Panc1 (cell line): ENCODE measurements around the gene C1QTNF2. TPM values are rescaled to one million over a fixed set of nuclear protein-coding genes. Genes with fewer than 3 reads are reported as not detected.

ENCODE experiments used
- ATAC-seq: fragments of 200-7000 bp; cut with Tn5 transposase; 2 replicates; pipeline ENCODE4 v1.9.1; 2020; ENCODE audit warnings: mild to moderate bottlenecking, moderate library complexity
- BruUV-seq: library from RNA; stranded (reverse); fragments of 400-500 nt; replicated peaks from 2 replicates; lab custom pipeline; 2021; lab: Mats Ljungman, UMichigan
- CTCF ChIA-PET: fragments of 300-600 bp; sonication (Branson Sonifier 250); formaldehyde crosslinking; loops from one replicate; lab custom pipeline; 2022; ENCODE audit warnings: antibody characterized with exemption; lab: Charles Lee
- POLR2A ChIA-PET: fragments of 300-600 bp; sonication (Branson Sonifier 250); formaldehyde crosslinking; loops from one replicate; lab custom pipeline; 2022; ENCODE audit warnings: antibody characterized with exemption; lab: Charles Lee
- DNase-seq: peaks from one replicate; pipeline ENCODE4 v3.0.0-alpha.2; 2010; ENCODE audit warnings: low read depth, low spot score
- H3K27ac ChIP-seq: 2 replicates; pipeline ENCODE4 v1.5.1; 2011; ENCODE audit warnings: mild to moderate bottlenecking, low read length, inconsistent platforms
- H3K27me3 ChIP-seq: fragments of 200-500 bp; sonication (Bioruptor generic); 2 replicates; pipeline ENCODE4 v1.6.0; 2014; ENCODE audit warnings: low read length, inconsistent platforms; ENCODE audit not compliant: control insufficient read depth, insufficient read depth
- H3K36me3 ChIP-seq: fragments of 200-500 bp; sonication (Bioruptor generic); 2 replicates; pipeline ENCODE4 v1.5.1; 2014; ENCODE audit warnings: inconsistent platforms, mild to moderate bottlenecking, low read length, moderate library complexity; ENCODE audit not compliant: control insufficient read depth, insufficient read depth
- H3K4me1 ChIP-seq: 2 replicates; pipeline ENCODE4 v1.5.1; 2011; ENCODE audit warnings: inconsistent platforms, mild to moderate bottlenecking, low read length, moderate library complexity; ENCODE audit not compliant: control insufficient read depth, insufficient read depth
- H3K4me3 ChIP-seq, 2 experiments: 2 replicates each; pipeline ENCODE4 v1.5.1; 2011 to 2012; ENCODE audit warnings: low read depth in 2 of 2, low read length in 2 of 2, mild to moderate bottlenecking in 2 of 2, inconsistent platforms in 1 of 2, moderate library complexity in 1 of 2
- H3K9me3 ChIP-seq: fragments of 200-500 bp; sonication (Bioruptor generic); 2 replicates; pipeline ENCODE4 v1.5.1; 2014; ENCODE audit warnings: low read depth, mild to moderate bottlenecking, inconsistent platforms, low read length, moderate library complexity; ENCODE audit not compliant: control insufficient read depth, insufficient read depth
- CTCF ChIP-seq: fragments of 450-650 bp; IDR thresholded peaks from 2 replicates; pipeline ENCODE4 v1.5.1; 2017; ENCODE audit warnings: mild to moderate bottlenecking
- POLR2AphosphoS5 ChIP-seq: IDR thresholded peaks from 2 replicates; pipeline ENCODE4 v1.6.1; 2012; ENCODE audit warnings: mild to moderate bottlenecking, low read depth, low read length, moderate library complexity
- REST ChIP-seq, 2 experiments: IDR thresholded peaks; 2 replicates each; pipeline ENCODE4 v1.6.1; 2011 to 2012; ENCODE audit warnings: low read depth in 2 of 2, control low read depth in 1 of 2, low read length in 1 of 2, mild to moderate bottlenecking in 1 of 2, moderate library complexity in 1 of 2; ENCODE audit not compliant: insufficient read depth in 1 of 2
- SIN3A ChIP-seq: IDR thresholded peaks from 2 replicates; pipeline ENCODE4 v1.6.1; 2012; ENCODE audit warnings: low read depth, mild to moderate bottlenecking, low read length, moderate library complexity, borderline replicate concordance; ENCODE audit not compliant: insufficient read depth
- TCF7L2 ChIP-seq: IDR thresholded peaks from 2 replicates; pipeline ENCODE4 v1.6.1; 2011; ENCODE audit warnings: mild to moderate bottlenecking, low read depth, low read length, inconsistent platforms
- in situ Hi-C: cut with HindIII; loops from 2 replicates; pipeline ENCODE4 v1.10.0; 2016; ENCODE audit warnings: low sequenced_read_pairs, low pct_unique_long_range_greater_than_20kb
- intact Hi-C: fragments of 100-400 bp; cut with micrococcal nuclease; formaldehyde crosslinking; loops from one replicate; pipeline ENCODE4 v1.10.0; 2022; ENCODE audit not compliant: unreplicated experiment
- total RNA-seq: library from RNA; stranded (reverse); gene quantifications from one replicate; pipeline ENCODE4 v1.2.1, GENCODE V29; 2021; ENCODE audit not compliant: unreplicated experiment

Gene C1QTNF2
- total RNA-seq, 1 experiment from 2014 or later = 0.44 TPM

- ATAC-seq (no peak), DNase-seq (no peak)
- in situ Hi-C loops = loop anchor here (10.0 kb wide), 1 partner anchor 173 kb away; no protein-coding TSS in a partner anchor
- Histone ChIP-seq H3K4me1 (no peaks in the 10 kb centered on the region), H3K27me3 (no peaks in the 10 kb centered on the region), H3K27ac (no peak overlapping the region), H3K4me3 (no peak overlapping the region), H3K9me3 (no peaks in the 10 kb centered on the region), H3K36me3 (no peaks in the 10 kb centered on the region)
- POLR2A ChIA-PET = interaction anchor here (0.7 kb wide), 1 partner anchor 255 kb away, joined by 6 read pairs; no protein-coding TSS in a partner anchor
- intact Hi-C loops = no loop called here
- CTCF ChIA-PET = no interaction called here
- TF ChIP-seq POLR2AphosphoS5 (no peak), CTCF (no peak), REST (IDR thresholded peaks at IDR 0.05; ENCODE audit: insufficient read depth in 1 of 2, low read depth in 2 of 2, low read length in 1 of 2) (no peak), SIN3A (no peak), TCF7L2 (no peak)
- no TSS peak for BruUV-seq
These were observed 13.0 kb downstream of the C1QTNF2 start for GRCh38 chr5:160357394-160357793.

GRCh38 chr5:160356550-160357347 lies 13.7 kb downstream of the C1QTNF2 start:
- Histone ChIP-seq H3K4me1 (no peaks in the 10 kb centered on the region), H3K9me3 (no peaks in the 10 kb centered on the region), H3K27ac (no peak overlapping the region), H3K36me3 (no peaks in the 10 kb centered on the region), H3K27me3 (no peaks in the 10 kb centered on the region), H3K4me3 (no peak overlapping the region)
- ChIA-PET POLR2A (interaction anchor here (0.7 kb wide), 1 partner anchor 254 kb away, joined by 6 read pairs; no protein-coding TSS in a partner anchor), CTCF (no interaction called here)
- TF ChIP-seq CTCF = no peak
- no peak for TF ChIP-seq TCF7L2
- TF ChIP-seq REST (IDR thresholded peaks at IDR 0.05; ENCODE audit: insufficient read depth in 1 of 2, low read depth in 2 of 2, low read length in 1 of 2) = no peak
- TF ChIP-seq SIN3A = no peak
- no peak for TF ChIP-seq POLR2AphosphoS5
- in situ Hi-C loops = loop anchor here (10.0 kb wide), 1 partner anchor 172 kb away; no protein-coding TSS in a partner anchor
- no peak for DNase-seq
- BruUV-seq = no TSS peak
- ATAC-seq = no peak
- intact Hi-C loops = no loop called here
